ENCODE measurements around the gene PROB1.
"Not testable (repeated sequence)": the region's sequence is repeated elsewhere in the genome, so short reads cannot be mapped to it uniquely, and the experiment has no call there.

The PROB1 gene

DNA sequence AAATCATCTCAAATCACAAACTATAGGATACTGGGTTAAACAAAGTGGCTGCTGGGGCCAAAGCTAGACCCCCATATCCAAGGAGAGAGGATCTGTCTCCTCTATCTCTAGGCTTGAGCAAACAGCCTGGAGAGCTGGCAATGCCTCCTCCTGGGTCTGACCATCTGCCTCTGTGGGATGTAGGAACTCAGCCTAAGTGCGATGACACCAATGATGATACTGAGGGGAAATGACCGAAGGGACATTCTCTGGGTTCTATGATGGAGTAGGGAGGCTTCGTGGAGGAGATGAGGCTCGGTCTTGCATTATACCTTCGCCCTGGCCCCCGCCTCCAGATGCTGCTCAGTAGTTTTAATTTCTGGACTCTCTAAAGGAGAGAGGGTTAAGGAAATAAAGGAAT lies 18.2 kb upstream of the PROB1 start:
- DNase-seq (ENCODE audit: low read depth), result no peak

DNA sequence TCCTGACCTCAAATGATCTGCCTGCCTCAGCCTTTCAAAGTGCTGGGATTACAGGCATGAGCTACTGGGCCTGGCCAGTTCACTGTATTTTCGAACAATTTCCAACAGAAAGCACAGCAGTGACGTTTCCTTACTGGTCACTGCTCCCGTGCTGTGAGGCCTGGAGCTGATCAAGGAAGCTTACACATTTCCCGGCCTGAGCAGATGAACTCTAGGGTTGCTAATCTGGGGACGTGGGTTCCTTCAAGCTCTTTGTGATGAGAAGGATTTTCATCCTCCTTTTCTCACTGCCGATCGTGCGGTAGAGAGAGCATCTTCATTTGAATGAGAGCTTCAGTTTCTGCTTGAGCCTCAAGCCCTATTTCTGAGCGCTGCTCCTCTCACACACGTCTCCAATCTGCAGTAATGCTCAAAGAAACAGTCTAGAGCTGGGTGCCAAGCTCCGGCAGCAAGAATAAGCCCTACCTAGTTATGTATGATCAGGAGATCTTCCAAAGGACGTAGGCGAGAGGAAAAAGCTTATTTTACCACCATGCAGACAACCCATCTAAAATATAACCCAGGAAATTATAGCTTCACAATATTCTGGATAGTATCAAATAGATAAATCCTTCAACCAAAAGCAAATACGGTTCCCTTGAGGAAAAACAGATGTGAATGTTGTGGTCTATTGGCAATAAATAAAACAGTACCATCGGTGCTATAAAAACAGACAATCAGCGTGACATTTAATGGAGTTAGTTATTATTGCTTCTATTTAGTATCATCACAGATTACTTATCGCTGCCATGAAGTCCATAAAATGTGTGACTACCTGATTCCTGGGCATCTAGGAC lies 16.3 kb upstream of the PROB1 start:
- DNase-seq (ENCODE audit: low read depth), result no peak

DNA sequence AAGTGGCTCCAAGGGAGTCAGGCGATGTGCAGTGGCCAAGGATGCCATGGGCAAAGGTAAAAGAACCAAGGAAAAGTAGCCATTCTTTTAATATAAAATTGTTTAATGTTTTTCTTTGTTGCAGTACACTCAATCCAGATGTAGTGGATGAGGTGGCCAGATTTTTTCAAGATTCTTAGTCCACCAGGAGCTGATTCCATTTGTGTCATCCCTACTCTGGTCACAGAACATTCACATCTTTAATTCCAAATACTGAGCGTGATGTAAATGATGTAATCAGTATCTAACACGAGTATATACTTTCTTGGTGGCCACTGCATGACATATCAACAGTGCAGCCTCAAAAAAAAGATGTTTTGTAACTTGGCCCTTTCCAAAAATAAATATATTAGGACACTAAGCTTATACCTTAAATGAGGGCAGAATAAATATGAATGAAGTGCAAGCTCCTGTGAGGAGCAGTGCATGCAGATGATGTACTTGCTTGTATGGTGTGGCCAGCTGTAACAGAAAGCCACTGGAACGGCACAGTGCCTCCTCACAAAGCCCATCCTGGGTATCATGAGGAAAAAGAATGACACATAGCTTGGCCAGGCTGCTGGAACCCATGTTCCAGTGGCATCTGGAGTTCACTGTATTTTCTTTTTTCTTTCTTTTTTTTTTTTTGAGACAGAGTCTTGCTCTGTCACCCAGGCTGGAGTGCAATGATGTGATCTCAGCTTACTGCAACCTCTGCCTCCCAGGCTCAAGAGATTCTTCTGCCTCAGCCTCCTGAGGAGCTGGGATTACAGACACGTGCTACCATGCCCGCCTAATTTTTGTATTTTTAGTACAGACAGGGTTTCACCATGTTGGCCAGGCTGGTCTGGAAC lies 15.5 kb upstream of the PROB1 start:
- no peak for DNase-seq (ENCODE audit: low read depth)

DNA sequence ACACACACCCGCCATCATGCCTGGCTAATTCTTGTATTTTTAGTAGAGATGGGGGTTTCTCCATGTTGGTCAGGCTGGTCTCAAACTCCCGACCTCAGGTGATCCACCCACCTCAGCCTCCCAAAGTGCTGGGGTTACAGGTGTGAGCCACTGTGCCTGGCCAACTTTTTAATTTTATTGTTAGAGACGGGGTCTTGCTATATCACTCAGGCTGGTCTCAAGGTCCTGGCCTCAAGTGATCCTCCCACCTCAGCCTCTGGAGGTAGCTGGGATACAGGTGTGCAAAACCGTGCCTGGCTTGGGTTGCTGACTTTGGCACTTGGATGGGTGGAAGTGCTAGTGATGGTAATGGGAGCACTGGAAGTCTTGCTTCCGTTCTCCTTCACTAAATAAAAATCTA lies 14.2 kb upstream of the PROB1 start:
- not testable (repeated sequence) for DNase-seq (ENCODE audit: low read depth)

DNA sequence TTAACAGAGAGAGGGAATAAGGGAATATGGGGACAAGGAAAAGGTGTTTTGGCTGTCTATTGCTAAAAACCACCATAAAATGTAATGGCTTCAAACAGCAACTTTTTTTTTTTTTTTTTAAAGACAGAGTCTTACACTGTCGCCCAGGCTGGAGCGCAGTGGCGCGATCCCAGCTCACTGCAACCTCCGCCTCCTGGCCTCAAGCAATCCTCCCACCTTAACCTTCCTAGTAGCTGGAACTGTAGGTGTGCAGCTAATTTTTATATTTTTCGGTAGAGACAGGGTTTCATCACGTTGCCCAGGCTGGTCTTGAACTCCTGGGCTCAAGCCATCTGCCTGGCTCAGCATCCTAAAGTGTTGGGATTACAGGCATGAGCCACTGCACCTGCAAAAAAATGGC lies 13.3 kb upstream of the PROB1 start:
- no peak for DNase-seq (ENCODE audit: low read depth)

DNA sequence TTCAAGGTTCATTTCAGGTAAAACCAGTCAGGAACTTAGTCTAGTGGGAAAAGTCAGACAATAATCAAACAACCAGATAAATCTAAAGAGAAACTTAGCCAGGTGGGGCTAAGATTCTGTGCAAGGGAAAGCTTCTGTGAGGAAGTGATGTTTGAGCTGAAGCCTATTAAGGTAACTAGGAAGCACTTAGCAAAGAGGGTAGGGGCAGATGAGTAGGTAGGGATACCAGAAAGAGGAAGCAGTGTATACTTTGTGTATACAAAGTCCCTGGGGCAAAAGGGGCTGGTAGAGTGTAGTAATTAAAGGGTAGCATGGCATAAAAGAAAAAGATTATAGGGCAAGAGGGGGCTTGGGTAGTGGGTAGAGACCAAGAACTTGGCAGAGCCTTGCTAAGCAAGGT lies 12.6 kb upstream of the PROB1 start:
- DNase-seq (ENCODE audit: low read depth), result no peak

DNA sequence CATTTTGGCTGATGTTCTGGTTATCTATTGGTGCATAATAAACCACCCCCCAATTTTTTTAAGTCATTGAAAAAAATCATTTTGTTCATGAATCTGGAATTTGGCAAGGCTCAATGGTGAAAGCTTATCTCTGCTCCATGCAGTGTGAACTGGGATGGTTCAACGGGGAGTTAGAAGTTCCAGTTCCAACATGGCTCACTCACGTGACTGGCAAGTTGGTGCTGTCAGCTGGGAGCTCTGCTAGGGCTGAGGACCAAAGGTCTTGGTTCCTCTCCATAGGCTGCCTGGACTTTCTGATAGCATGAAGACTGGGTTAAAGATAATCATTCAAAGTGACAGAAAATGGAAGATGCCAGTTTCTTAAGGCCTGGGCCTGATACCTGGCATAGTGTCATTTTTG lies 12.1 kb upstream of the PROB1 start:
- no peak for DNase-seq (ENCODE audit: low read depth)

DNA sequence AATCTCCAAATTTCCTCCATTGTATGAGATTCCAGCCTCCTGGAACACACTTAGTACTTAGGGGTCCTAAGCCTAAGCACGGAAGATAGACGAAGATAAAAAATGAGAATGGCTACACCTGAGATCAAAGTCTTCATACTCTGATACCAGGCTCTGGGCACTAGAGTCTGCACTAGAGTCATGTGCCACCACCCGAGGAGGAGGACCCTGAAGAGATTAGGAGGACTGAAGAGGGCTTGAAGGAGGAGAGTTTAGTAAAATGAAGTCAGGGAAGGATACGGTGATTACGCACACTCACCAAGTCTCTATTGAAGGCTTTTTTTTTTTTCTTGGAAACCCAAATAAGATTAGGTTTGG lies 9.6 kb upstream of the PROB1 start:
- DNase-seq (ENCODE audit: low read depth), result no peak

DNA sequence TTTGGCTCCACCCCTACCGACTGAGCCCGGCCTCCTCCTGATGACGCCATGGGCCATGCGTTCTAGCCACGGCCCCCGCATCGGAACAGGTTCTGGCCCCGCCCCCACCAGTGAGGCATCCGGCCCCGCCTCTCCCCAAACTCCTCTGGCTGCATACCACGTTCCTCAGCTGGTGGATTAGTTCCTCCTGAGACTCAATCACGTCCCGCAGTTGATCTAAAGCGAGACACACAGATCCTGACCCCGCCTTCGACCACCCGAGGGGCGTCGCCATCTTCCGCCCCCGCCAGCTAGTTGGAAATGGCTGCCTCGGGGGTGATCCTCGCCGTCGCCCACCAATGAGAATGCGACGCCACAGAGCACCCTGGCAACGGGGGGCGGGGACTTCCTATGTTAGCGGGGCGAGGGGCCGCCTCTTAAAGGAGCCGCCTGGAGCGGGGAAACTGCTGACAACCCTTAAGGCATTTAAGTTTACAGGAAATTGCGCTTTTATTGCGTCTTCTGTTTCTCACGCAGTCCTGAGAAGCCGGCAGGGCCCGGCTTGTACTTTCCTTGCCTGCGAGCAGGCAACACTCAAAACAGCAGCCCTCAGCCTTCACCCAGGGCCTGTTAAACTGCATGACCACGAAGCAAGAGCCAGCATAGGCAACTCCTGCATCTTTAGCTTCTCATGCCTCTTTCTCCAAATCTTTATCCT lies 9.0 kb upstream of the PROB1 start, which contains the start of gene SPATA24:
SPATA24 (minus strand) TSS at position 303 of the 697 bp plus-strand sequence; CDS start at position 274, 29 bp downstream.
- DNase-seq (ENCODE audit: low read depth), result peak; percentile 97

DNA sequence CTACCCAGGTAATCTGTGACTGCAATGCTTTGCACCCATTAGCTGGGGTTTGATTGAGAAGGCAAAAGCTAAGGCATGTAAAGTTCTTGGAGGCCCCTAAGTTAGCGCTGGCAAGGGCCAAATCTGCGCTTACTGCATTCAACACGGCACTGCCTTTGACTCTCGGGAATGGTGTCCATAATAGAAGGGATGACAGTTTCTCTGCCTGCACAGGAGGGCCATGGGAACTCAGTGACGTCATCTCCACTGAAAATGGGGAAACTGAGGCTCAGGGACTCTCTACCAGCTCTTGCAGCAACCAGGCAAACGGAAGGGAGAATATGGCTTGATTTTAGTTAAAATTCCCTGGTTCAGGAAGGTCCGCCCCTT lies 8.5 kb upstream of the PROB1 start:
- DNase-seq (ENCODE audit: low read depth), result no peak

DNA sequence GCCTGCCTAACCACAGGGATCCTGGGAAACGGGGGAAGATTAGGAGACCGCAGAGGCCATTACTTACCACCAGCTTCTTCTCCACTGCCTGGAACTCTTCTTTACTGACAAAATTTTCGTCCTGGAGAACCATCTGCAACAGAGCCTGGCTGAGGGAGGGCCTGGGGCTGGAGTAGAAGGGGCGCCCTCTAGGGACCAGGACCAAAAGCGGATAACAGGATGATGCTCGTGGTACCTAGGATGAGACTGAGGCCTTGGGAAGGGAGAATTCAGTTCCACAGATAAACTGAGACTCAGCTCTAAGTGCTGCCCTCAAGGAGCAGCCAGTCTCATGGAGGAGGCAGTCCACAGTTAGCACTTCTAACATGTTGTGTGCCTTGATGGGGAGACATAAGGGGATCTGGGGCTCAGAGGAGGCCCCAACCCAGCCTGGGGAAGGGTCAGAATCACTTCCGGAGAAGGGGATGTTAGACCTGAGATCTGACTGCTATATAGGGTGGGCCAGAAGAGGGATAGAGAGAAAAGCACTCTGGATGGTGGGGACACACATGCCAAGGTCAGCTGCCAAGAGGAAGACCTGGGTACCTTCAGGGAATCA lies 7.8 kb upstream of the PROB1 start:
- DNase-seq (ENCODE audit: low read depth), result no peak

DNA sequence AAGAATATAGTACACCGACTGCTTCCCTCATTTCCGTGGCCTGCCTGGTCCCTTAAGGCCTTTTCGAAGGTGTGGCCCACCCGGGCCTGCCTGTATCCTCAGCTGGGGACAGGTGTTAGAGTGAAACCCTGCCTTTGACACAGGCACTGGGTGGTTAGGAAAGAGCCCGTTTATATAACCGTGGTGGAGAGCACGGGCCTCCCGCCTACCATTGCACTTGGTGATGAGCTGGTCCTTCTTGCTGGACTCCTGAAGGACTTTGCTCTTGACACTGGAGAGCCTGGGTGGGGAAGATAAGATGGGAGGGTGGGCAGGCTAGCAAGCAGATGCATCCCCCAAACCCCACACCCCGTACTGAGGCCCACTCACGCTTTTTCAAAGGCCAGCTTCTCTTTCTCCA lies 6.6 kb upstream of the PROB1 start:
- no peak for DNase-seq (ENCODE audit: low read depth)

DNA sequence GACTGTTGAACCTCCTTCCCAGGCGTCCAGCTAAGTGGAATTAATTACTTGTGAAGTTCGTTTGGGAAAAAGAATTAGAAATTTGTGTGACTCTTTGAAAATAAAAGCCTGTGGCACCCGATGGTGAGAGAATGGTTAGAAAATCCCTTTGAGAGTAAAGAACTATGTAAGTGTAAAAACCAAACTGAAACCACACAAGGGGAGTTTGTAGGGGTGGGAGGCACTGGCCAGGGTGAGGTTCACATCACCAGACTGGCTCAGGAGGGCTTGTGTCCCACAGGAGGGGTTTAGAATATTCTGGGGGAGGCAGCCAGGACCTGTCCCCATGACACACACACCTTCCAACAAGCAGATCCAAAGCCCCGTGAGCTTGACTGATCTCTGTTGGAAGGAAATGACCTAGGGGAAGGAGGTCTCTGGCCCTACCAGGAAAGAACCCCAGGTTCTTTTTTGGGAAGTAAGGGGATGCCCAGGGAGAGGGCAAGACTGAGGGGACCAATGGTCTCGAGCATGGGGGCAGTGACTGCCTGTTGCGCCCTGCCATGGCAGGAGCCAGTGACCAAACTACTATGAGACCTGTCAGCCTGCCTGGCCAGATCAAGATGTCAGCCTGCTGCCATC lies 4.7 kb upstream of the PROB1 start:
- DNase-seq (ENCODE audit: low read depth), result no peak

DNA sequence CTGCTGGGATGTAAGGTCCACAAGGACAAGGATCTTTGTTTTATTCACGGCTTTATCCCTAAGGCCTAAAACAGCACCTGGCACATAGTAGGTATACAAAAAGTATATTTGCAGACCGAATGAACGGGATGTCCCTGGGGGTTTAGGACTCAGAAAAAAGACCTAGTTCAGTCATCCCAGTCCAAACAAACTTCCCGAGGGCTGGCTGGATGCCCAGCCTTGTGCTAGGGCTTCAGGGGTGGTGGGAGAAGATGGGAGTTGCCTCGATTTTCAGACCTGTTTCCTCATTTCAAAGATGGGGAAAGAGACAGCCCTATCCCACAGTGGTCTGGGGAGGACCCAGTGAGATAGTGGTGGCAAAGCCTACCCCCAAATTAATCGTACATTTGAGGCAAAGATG lies 3.0 kb upstream of the PROB1 start:
- no peak for DNase-seq (ENCODE audit: low read depth)

DNA sequence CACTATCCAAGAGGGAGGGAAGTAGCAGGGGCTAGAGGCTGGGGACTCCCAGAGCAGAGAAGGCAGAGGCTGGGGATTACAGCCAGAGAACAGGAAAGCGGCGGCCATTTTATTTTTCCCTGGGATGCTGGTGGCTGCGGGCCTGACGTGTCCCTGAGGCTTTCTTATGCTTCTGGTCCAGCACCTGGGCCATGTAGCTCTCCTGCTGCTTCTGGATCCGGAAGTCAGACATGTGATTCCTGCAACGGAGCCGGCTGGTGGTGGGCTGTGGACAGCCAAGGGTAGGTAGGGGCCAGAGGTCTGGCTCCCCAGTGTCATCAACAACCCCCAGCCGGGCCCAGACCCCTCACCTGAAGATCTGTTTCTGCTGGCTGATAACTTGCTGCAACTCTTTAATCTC lies 1.8 kb upstream of the PROB1 start:
- no peak for DNase-seq (ENCODE audit: low read depth)

DNA sequence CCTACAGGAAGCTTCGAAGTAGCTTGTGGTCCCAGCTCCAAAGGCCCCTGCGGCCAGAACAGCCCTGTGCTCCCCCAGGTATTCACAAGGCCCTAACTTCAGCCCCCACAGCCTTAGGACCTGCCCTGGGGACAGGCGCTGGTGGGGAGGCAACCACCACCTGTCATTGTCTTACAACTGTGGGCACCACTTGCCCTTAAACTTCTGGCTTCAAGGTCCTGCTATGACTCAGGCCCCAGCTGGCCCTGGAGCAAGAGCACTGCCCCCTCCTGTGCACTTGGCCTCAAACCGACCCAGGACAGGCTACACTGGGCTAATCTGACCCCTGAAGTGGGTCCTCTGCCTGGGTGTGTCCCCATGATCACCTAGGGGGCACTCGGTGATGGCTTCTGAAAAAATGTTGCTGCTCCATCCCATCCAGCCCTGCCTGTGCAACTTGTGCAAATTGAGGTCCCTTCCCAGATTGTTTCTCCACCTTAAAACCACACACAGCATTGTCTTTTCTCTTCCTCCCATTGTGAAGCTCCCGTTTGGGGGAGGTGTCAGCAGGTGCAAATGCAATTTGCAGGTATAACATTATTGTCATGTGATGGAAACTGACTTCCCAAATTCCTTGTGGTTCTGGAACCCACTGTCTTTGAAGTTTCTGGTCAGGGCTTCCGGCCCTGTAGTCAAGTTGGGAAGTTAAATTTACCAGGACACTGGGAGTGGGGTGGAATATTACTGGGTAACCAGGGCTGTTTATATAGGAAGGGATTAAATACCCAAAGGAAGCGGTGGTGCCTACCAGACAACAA lies 1.1 kb upstream of the PROB1 start:
- DNase-seq (ENCODE audit: low read depth), result no peak

DNA sequence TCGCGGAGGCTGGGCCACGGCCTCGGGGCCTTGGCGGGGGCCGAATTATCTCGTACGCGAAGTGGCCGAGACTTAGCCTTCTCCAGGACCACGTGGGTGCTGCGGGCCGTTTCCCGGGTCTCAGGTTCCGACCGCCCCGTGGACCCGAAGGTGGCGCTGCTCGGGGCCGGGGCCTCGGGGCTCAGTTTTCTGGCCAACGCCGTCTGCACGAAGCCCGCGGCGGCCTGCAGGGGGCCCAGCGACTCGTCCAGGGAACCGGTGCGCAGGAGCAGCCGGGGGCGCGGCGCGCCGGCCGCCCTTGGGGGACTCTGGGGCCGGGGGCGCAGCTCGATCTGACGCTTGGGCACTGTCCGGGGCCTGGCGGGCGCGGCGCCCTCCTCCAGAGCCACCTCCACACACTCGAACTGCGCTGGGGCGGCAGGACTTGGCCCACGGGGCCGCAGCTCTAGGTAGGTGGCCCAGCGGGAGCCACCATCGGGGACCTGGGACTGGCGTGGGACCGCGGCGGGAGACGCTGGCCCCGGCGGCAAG lies 716 bp downstream of the PROB1 start:
- DNase-seq (ENCODE audit: low read depth), result no peak

DNA sequence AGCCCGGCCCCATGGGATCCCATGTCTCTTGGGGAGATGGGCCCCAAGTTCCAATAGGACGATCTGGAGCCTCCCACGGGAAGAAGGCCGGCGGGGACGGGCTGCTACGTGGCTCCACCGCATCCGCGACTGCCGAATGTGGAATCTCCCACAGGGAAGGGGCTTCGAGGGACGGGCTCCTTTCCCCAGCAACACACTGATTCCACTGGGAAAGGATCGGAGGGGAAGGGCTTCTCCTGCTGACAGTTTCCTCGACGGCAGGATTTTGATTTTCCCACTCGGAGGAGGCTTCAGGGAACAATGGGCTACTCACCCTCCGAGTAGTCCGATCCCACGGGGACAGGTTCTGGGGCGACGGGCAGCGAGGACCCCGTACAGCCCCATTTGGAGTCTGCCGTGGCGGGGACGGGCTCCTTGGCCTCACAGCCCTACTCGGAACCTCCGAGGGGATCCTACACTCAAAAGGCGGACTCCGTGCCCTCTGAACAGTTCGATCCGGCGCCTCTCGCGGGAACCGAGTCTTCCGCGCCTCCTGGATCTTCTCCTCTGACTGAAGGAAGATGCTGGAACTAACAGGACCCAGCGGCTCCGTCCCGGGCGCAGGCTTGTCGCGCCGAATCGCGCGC lies 1.3 kb downstream of the PROB1 start:
- no peak for DNase-seq (ENCODE audit: low read depth)

DNA sequence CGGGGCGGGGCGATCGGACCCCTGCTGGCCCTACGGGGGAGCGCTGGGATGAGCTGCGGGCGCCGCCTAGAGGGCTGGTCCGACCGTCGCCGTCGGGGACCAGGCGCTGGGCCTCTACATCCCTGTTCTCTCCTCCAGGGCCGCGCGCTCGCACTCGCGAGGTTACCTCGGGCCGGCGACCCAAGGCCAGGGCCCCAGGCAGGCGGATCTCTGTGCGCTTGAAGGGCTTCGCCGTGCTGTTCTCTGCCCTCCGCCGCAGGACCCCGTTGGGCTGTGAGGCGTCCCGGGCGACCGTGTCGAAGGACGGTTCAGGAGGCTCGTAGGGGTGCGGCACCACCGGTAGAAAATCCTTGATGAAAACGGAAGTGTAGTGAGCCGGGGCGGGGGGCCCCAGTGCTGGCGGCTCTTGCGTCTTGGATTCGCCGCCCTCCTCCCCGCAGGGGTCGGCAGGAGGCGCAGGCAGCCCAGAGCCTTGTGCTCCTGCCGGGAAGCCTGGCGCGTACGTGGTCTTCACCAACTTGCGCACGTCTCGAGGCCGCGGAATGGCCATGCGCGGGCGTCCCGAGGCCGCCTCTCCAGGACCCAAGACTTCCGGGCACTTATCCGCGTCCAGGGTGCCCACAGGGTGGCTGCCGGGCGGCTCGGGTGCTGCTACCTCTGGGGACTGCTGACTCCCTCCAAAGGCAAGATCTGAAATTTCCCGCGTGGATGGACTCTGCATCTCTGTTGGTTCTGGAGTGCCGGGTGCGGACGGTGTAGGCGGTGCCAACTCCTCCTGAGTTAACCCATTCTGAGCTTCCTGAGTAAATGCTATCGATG lies 2.0 kb downstream of the PROB1 start:
- DNase-seq (ENCODE audit: low read depth), result peak; percentile 54

DNA sequence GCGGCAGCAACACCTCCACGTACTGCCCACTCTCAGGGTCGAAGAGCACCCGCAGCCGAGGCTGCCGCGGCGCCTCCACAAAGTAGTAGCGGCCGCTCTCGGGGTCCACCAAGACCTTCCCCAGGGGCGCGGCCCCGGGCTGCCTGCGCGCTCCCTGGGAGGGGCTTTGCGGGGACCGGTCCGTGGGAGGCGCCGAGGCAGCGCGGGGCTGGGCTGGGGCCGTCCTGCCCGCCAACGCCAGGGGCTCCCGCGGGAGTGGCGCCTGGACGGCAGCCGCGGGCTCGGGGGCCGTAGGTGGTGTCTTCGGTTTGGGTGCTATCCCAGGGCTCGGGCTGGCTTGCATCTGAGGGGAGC lies 2.6 kb downstream of the PROB1 start:
- DNase-seq (ENCODE audit: low read depth), result no peak
